Endometrial microvascular endothelial cells (primary cell): ENCODE data around the gene NEDD4L. TPM values are rescaled to one million over a fixed set of nuclear protein-coding genes. Genes with fewer than 3 reads are reported as not detected.

Source experiments
- total RNA-seq: library from RNA; depleted of rRNA; stranded (reverse); fragments of >200 nt; gene quantifications from one replicate; pipeline ENCODE4 v1.2.3, GENCODE V29; 2015; ENCODE audit errors: inconsistent ontology term

The NEDD4L gene
- total RNA-seq, 1 donor from 2014 or later: 59.9 TPM

Other genes starting within 250 kb of the NEDD4L start
- 43.6 TPM for gene ATP8B1, start 240.9 kb upstream of the NEDD4L start, total RNA-seq